Spleen (tissue), 11 donors: ENCODE data around the gene C2CD2. TPM values are rescaled to one million over a fixed set of nuclear protein-coding genes. Genes with fewer than 3 reads are reported as not detected.

Source experiments
- DNase-seq: peaks from one replicate; pipeline ENCODE4 v3.0.0-alpha.2; 2020
- H3K27ac ChIP-seq, 8 donors: fragments of 200-600 bp; sonication (generic) in 7 of 8; 1 replicate in 4 of 8; 2 replicates in 4 of 8; pipeline versions ENCODE4 v1.5.0 to v1.8.0; 2016 to 2021; ENCODE audit warnings: inconsistent platforms in 4 of 8, mild to moderate bottlenecking in 4 of 8, moderate library complexity in 1 of 8
- H3K27me3 ChIP-seq, 7 donors: fragments of 200-600 bp; sonication (generic) in 6 of 7; replicated peaks in 1 of 7; 1 replicate in 4 of 7; 2 replicates in 3 of 7; pipeline versions ENCODE4 v1.5.0 to v1.8.0; 2016 to 2021; ENCODE audit warnings: inconsistent platforms in 3 of 7, mild to moderate bottlenecking in 1 of 7
- H3K36me3 ChIP-seq, 6 donors: fragments of 200-600 bp; sonication (generic) in 5 of 6; 1 replicate in 4 of 6; 2 replicates in 2 of 6; pipeline versions ENCODE4 v1.5.0 to v1.8.0; 2016 to 2021; ENCODE audit warnings: inconsistent platforms in 2 of 6
- H3K4me1 ChIP-seq, 6 donors: fragments of 200-600 bp; sonication (generic) in 5 of 6; 1 replicate in 3 of 6; 2 replicates in 3 of 6; pipeline versions ENCODE4 v1.5.0 to v1.8.0; 2016 to 2021; ENCODE audit warnings: inconsistent platforms in 3 of 6
- H3K4me3 ChIP-seq, 8 donors: fragments of 200-600 bp; sonication (generic) in 7 of 8; 1 replicate in 4 of 8; 2 replicates in 4 of 8; pipeline versions ENCODE4 v1.5.0 to v1.8.0; 2016 to 2021; ENCODE audit warnings: inconsistent platforms in 4 of 8, mild to moderate bottlenecking in 4 of 8, moderate library complexity in 2 of 8
- H3K9me3 ChIP-seq, 8 donors: fragments of 200-600 bp; sonication (generic) in 7 of 8; 1 replicate in 4 of 8; 2 replicates in 4 of 8; pipeline versions ENCODE4 v1.5.0 to v1.8.0; 2016 to 2021; ENCODE audit warnings: inconsistent platforms in 4 of 8
- POLR2A ChIP-seq, 3 donors: fragments of 450-650 bp; IDR thresholded peaks; one replicate each; pipeline ENCODE4 v1.5.1; 2017; ENCODE audit warnings: antibody characterized with exemption in 3 of 3, mild to moderate bottlenecking in 1 of 3
- POLR2AphosphoS5 ChIP-seq, 3 donors: sonication (generic); formaldehyde crosslinking; IDR thresholded peaks; one replicate each; pipeline ENCODE4 v1.5.1; 2017; ENCODE audit warnings: antibody characterized with exemption in 3 of 3
- WGBS, 5 donors: extraction: QIAGEN DNeasy Blood & Tissue Kit in 3 of 5; methylation state at CpG; one replicate each; pipeline versions ENCODE4 v1.1.5 to v1.1.7; 2013 to 2018; 5-methylcytosine and 5-hydroxymethylcytosine counted together
- intact Hi-C: fragments of 100-400 bp; cut with DNase I; formaldehyde crosslinking; loops from one replicate; pipeline ENCODE4 v1.15.0; 2023; ENCODE audit warnings: low total_unique reads
- polyA plus RNA-seq, 3 donors: library from polyadenylated mRNA; stranded (reverse); fragments of 200-250 nt; gene quantifications; one replicate each; pipeline ENCODE4 v1.2.1, GENCODE V29; 2013
- total RNA-seq, 7 donors: library from RNA; depleted of rRNA in 3 of 7; stranded (reverse); fragments of >200 nt in 3 of 7; fragmentation: NEBNext Ultra II Directional in 4 of 7; extraction: Animal tissue kit (Norgen Biotek cat#: 25700) in 4 of 7; gene quantifications; one replicate each; pipeline versions ENCODE4 v1.1.0 to v1.2.1, GENCODE V29; 2016 to 2021
- TF ChIP-seq, protein P1 (sequence below), 11 experiments: fragments of 200-600 bp in 7 of 11; fragments of 450-650 bp in 4 of 11; sonication (generic) in 4 of 11; IDR thresholded peaks in 8 of 11; conservative IDR thresholded peaks in 3 of 11; 1 replicate in 7 of 11; 2 replicates in 4 of 11; pipeline versions ENCODE4 v1.4.0 to v1.8.0; 2016 to 2021; ENCODE audit warnings: antibody characterized with exemption in 11 of 11, inconsistent platforms in 4 of 11, mild to moderate bottlenecking in 1 of 11
- donor health status: healthy with polysubstance abuse.
- donor health status: DM: no; HTN: no; CAD: no; lungs with moderate emphysema.
- donor health status: DM: no; HTN: no; CAD: no.
- donor health status: Bipolar disorder and iron deficiency.
- donor health status: healthy.
- donor health status: DM: no; HTN: no; CAD: no.
- donor health status: DM: yes; HTN: yes; CAD: no.

Gene C2CD2
- total and polyA plus RNA-seq, 10 donors: 12.9 to 163 (median 98.9) TPM

DNA sequence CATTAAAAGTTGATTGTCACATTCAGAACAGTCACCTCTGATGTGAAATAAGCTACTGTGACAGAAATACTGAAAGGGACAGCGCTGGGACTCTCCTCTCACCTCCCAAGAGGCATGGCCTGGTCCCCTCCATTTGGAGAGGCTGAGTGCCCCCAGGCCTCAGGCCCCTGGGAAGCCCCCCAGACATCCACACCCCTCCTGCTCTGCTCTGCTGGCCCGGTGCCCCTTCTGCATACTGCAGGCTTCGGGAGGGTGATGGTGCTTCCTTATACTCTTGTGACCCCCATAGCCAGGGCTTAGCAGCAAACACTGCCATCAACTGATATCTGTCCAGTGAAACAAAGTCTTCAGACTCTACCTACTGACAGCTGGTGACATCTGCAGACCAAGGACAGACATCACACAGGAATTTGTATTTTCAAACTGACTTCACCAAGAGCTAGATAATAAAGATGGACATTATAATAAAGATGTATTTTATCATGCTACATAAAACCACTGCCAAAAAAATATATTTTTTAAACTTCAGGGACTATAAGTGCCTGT is 36.9 kb downstream of the C2CD2 start:
- TF ChIP-seq POLR2A (IDR thresholded peaks at IDR 0.05) (no peak), POLR2AphosphoS5 (IDR thresholded peaks at IDR 0.05) (no peak)
- TF ChIP-seq, protein P1, sequence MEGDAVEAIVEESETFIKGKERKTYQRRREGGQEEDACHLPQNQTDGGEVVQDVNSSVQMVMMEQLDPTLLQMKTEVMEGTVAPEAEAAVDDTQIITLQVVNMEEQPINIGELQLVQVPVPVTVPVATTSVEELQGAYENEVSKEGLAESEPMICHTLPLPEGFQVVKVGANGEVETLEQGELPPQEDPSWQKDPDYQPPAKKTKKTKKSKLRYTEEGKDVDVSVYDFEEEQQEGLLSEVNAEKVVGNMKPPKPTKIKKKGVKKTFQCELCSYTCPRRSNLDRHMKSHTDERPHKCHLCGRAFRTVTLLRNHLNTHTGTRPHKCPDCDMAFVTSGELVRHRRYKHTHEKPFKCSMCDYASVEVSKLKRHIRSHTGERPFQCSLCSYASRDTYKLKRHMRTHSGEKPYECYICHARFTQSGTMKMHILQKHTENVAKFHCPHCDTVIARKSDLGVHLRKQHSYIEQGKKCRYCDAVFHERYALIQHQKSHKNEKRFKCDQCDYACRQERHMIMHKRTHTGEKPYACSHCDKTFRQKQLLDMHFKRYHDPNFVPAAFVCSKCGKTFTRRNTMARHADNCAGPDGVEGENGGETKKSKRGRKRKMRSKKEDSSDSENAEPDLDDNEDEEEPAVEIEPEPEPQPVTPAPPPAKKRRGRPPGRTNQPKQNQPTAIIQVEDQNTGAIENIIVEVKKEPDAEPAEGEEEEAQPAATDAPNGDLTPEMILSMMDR (IDR thresholded peaks at IDR 0.05 in 8 of 11, conservative IDR thresholded peaks at IDR 0.05 in 3 of 11): no peak
- peaks cover 0 to 85% (median 55%) of the 10 kb centered on the region in 6 donors for H3K36me3 ChIP-seq
- H3K27ac ChIP-seq: no peak overlapping the region
- no peaks in the 10 kb centered on the region for H3K27me3 ChIP-seq
- DNase-seq: no peak
- peaks cover 11 to 19% (median 18%) of the 10 kb centered on the region in 6 donors for H3K4me1 ChIP-seq
- H3K9me3 ChIP-seq: no peaks in the 10 kb centered on the region
- no peak overlapping the region for H3K4me3 ChIP-seq
- intact Hi-C loops: no loop called here
- 83 to 93% (median 87%) methylated on average over 2 to 3 of the region's 3 CpGs for WGBS, 5 donors

DNA sequence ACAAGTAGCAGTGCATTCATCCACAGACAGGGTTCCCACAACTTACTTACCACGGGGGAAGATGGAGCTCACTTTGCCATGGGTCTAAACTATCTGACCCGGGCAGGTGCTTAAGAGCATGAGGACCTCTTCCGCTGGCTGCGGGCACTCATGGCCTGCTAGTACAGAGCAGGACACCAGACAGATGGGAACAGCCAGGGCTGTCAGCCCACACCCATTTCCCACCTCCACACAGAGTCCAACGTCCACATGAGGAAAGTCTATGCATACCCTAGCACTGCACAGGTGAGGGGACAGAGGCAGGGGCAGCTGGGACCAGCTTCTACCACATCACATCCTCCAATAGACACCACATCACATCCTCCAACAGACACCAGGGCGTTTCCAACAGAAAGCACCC is 38.9 kb downstream of the C2CD2 start:
- Histone ChIP-seq H3K4me1 (no peaks in the 10 kb centered on the region), H3K27ac (no peak overlapping the region), H3K27me3 (no peaks in the 10 kb centered on the region), H3K4me3 (no peak overlapping the region), H3K9me3 (no peaks in the 10 kb centered on the region), H3K36me3 (peaks cover 0 to 100% (median 67%) of the 10 kb centered on the region in 6 donors)
- intact Hi-C loops: no loop called here
- 79 to 94% (median 89%) methylated on average over 6 of the region's 6 CpGs for WGBS, 5 donors
- TF ChIP-seq POLR2A (IDR thresholded peaks at IDR 0.05): no peak
- no peak for TF ChIP-seq POLR2AphosphoS5 (IDR thresholded peaks at IDR 0.05)
- TF ChIP-seq, protein P1 (IDR thresholded peaks at IDR 0.05 in 8 of 11, conservative IDR thresholded peaks at IDR 0.05 in 3 of 11): no peak
- no peak for DNase-seq

DNA sequence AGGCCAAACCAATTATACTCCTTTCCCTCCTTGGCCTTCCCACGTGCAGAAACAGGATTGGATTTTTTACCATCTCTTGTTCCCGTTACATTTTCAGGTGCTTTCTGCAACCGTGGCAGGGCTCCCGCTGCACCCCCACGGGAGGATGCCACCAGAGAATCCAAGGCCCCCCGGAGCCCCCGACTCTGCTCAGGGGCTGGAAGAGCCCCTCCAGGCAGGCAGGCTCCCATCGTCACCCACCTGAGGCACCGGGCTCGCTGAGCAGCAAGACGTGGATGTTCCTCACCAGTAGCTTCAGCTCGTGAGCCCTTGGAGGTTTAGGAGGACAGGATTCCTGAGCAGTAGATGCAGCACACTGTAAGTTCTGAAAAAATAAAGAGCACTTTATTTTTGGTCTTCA is 39.5 kb downstream of the C2CD2 start:
- Histone ChIP-seq H3K4me1 (peaks cover 0 to 3% (median 0%) of the 10 kb centered on the region in 6 donors), H3K27ac (no peak overlapping the region), H3K36me3 (peaks cover 0 to 100% (median 70%) of the 10 kb centered on the region in 6 donors), H3K4me3 (no peak overlapping the region), H3K27me3 (no peaks in the 10 kb centered on the region), H3K9me3 (no peaks in the 10 kb centered on the region)
- TF ChIP-seq, protein P1 (IDR thresholded peaks at IDR 0.05 in 8 of 11, conservative IDR thresholded peaks at IDR 0.05 in 3 of 11): no peak
- TF ChIP-seq POLR2AphosphoS5 (IDR thresholded peaks at IDR 0.05): no peak
- WGBS, 5 donors: 87 to 96% (median 93%) methylated on average over 12 of the region's 12 CpGs
- no peak for DNase-seq
- intact Hi-C loops: no loop called here

DNA sequence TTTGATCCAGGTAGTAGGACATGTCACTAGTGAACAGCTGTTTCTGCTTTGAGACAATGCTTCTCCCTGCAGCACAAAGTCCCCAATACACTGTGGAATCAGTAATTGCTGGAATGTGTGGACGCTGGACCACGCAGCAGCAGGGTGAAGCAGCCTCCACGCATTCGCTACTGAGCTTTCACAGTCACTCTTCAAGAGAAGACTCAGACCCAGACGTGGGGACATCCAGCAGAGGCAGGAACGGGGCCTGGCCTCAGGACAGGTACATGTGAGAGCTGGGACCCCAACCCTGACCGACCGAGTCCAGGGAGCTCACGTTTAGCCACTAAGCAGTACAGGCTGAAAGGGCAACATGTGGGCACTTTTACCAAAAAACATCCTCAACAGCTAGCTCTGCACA is 40.6 kb downstream of the C2CD2 start:
- DNase-seq: no peak
- intact Hi-C loops: no loop called here
- 85 to 97% (median 93%) methylated on average over 9 of the region's 9 CpGs for WGBS, 5 donors
- Histone ChIP-seq H3K27ac (no peak overlapping the region), H3K4me1 (peaks cover 0 to 7% (median 0%) of the 10 kb centered on the region in 6 donors), H3K36me3 (peaks cover 0 to 100% (median 75%) of the 10 kb centered on the region in 6 donors), H3K27me3 (no peaks in the 10 kb centered on the region), H3K9me3 (no peaks in the 10 kb centered on the region), H3K4me3 (no peak overlapping the region)
- TF ChIP-seq POLR2AphosphoS5 (IDR thresholded peaks at IDR 0.05) (no peak), POLR2A (IDR thresholded peaks at IDR 0.05) (no peak)
- TF ChIP-seq, protein P1 (IDR thresholded peaks at IDR 0.05 in 8 of 11, conservative IDR thresholded peaks at IDR 0.05 in 3 of 11): no peak
